Measurements from ENCODE around the gene KNSTRN. TPM values are rescaled to one million over a fixed set of nuclear protein-coding genes. Genes with fewer than 3 reads are reported as not detected.

KNSTRN gene
- total RNA-seq, result 15.7 TPM

DNA sequence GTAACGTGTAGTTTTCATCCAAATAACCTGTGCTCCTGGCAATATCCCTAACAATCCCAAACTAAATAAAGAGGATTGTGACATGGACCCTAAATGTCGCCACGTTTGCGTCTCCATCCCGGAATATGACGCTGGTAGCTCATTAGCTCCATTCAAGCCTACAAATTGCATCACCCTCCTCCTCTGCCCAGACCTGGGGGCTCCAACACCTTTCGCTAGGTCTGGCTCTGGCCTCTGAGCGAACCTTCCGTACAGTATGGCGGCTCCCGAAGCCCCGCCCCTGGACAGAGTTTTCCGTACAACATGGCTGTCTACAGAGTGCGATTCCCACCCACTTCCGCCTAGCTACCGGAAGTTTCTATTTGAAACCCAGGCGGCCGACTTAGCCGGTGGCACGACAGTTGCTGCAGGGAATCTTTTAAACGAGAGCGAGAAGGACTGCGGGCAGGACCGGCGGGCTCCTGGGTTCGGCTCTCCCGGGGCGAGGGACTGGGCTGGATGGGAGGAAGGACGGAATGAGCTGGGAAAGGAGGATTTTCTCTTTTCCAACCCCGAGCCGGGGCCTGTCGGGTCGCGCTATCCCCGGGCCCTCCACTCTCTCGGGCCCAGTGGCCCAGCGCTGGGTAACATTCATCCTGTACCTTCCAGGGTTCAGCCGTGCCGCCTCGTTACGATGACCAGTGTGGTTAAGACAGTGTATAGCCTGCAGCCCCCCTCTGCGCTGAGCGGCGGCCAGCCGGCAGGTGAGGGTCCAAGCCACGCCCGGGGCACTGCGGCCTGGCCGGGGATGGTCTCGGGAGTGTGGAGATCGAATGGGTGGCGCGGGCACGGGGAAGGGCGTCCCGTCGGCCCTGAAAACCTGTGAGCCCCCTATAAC is at the start of gene KNSTRN:
Gene KNSTRN (plus strand): TSS at position 142 of the 877 bp plus-strand sequence. CDS start 115 bp downstream, at position 257.
- peak within 1 kb of the TSS; percentile 88 to 93 (median 91) for H3K9ac ChIP-seq (ENCODE audit: low read depth in 1 of 3, low read length in 3 of 3)
- H3K4me3 ChIP-seq (ENCODE audit: low read length in 3 of 3), result peak within 1 kb of the TSS; percentile 84 to 93 (median 89)
- H3K4me1 ChIP-seq (ENCODE audit: control insufficient read depth in 3 of 3, insufficient read depth in 3 of 3, low read length in 3 of 3), result peaks cover 16 to 24% (median 16%) of the 10 kb centered on the region in 3 donors
- H3K27me3 ChIP-seq (ENCODE audit: control insufficient read depth in 3 of 3, insufficient read depth in 3 of 3, low read length in 3 of 3), result no peaks in the 10 kb centered on the region
- H3K9me3 ChIP-seq (ENCODE audit: control insufficient read depth in 3 of 3, low read length in 3 of 3), result no peaks in the 10 kb centered on the region
- H3K27ac ChIP-seq (ENCODE audit: low read depth, low read length), result peak within 1 kb of the TSS; percentile 11
- peaks cover 10 to 12% (median 11%) of the 10 kb centered on the region in 3 donors for H3K36me3 ChIP-seq (ENCODE audit: control insufficient read depth in 3 of 3, insufficient read depth in 3 of 3, low read length in 3 of 3)

- Histone ChIP-seq H3K4me1 (ENCODE audit: control insufficient read depth in 3 of 3, insufficient read depth in 3 of 3, low read length in 3 of 3) (peaks cover 57 to 84% (median 69%) of the 10 kb centered on the region in 3 donors), H3K4me3 (ENCODE audit: low read length in 3 of 3) (peak overlapping the region in 2 of 3 donors; percentile 13 to 22), H3K9ac (ENCODE audit: low read depth in 1 of 3, low read length in 3 of 3) (peak overlapping the region in 2 of 3 donors; percentile 13 to 66)
These were observed 48.5 kb upstream of the KNSTRN start for GRCh38 chr15:40333922-40334492.

GRCh38 chr15:40334541-40334940 is 48.0 kb upstream of the KNSTRN start:
- no peak overlapping the region for H3K4me3 ChIP-seq (ENCODE audit: low read length in 3 of 3)
- no peaks in the 10 kb centered on the region for H3K27me3 ChIP-seq (ENCODE audit: control insufficient read depth in 3 of 3, insufficient read depth in 3 of 3, low read length in 3 of 3)
- peak overlapping the region; percentile 73 for H3K27ac ChIP-seq (ENCODE audit: low read depth, low read length)
- no peaks in the 10 kb centered on the region for H3K9me3 ChIP-seq (ENCODE audit: control insufficient read depth in 3 of 3, low read length in 3 of 3)
- H3K36me3 ChIP-seq (ENCODE audit: control insufficient read depth in 3 of 3, insufficient read depth in 3 of 3, low read length in 3 of 3), result peaks cover 18 to 33% (median 19%) of the 10 kb centered on the region in 3 donors
- peak overlapping the region in 1 of 3 donors; percentile 66 for H3K9ac ChIP-seq (ENCODE audit: low read depth in 1 of 3, low read length in 3 of 3)
- peaks cover 62 to 87% (median 75%) of the 10 kb centered on the region in 3 donors for H3K4me1 ChIP-seq (ENCODE audit: control insufficient read depth in 3 of 3, insufficient read depth in 3 of 3, low read length in 3 of 3)

More at GRCh38 chr15:40333922-40334492, 48.5 kb upstream of the KNSTRN start:
- no peaks in the 10 kb centered on the region for H3K27me3 ChIP-seq (ENCODE audit: control insufficient read depth in 3 of 3, insufficient read depth in 3 of 3, low read length in 3 of 3)
- H3K27ac ChIP-seq (ENCODE audit: low read depth, low read length), result peak overlapping the region; percentile 73
- H3K36me3 ChIP-seq (ENCODE audit: control insufficient read depth in 3 of 3, insufficient read depth in 3 of 3, low read length in 3 of 3), result peaks cover 18 to 29% (median 19%) of the 10 kb centered on the region in 3 donors
- H3K9me3 ChIP-seq (ENCODE audit: control insufficient read depth in 3 of 3, low read length in 3 of 3), result no peaks in the 10 kb centered on the region

DNA sequence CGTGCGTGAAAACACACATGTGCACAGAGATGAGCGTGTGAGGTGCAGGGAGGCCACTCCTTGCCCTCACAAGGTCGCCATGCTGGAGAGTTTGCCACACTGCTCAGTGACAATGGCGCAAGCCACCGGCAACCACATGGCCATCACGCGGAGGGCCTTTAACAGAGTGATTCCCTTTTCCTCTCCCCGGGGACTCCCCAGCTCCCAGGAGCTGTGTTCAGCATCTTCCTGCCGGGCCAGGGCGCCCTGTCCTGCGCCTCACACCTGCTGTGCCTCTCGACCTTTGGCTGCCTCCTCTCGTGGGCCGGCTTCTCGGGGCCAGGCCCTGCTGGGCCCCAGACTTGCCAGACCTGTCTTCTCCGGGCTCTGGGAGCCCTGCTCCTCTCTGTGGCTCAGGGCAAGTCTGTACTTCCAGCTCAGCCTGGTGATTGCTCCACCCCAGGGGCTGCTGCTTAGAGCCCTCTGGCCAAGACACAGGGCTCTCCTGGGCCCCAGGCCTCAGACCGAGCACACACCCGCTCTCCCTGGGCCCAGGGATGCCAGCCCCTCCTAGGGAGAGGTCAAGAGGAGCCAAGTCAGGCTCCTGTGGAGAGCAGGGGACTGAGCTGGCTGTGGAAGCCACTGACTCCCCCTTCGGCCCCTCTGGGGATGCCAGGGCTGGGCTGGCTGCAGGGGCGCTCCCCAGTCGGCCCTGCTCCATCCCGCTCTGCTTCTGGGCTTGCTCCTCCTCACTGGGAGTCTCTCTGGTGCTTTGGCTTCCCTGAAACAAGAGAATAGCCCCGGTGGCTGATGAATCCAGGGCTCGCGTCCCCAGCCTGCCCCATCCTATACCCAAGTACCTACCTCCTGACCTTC is 47.4 kb upstream of the KNSTRN start:
- Histone ChIP-seq H3K9ac (ENCODE audit: low read depth in 1 of 3, low read length in 3 of 3) (peak overlapping the region in 2 of 3 donors; percentile 22 to 66), H3K9me3 (ENCODE audit: control insufficient read depth in 3 of 3, low read length in 3 of 3) (no peaks in the 10 kb centered on the region), H3K4me1 (ENCODE audit: control insufficient read depth in 3 of 3, insufficient read depth in 3 of 3, low read length in 3 of 3) (peaks cover 67 to 90% (median 79%) of the 10 kb centered on the region in 3 donors), H3K36me3 (ENCODE audit: control insufficient read depth in 3 of 3, insufficient read depth in 3 of 3, low read length in 3 of 3) (peaks cover 18 to 33% (median 19%) of the 10 kb centered on the region in 3 donors), H3K27ac (ENCODE audit: low read depth, low read length) (peak overlapping the region; percentile 73), H3K4me3 (ENCODE audit: low read length in 3 of 3) (no peak overlapping the region), H3K27me3 (ENCODE audit: control insufficient read depth in 3 of 3, insufficient read depth in 3 of 3, low read length in 3 of 3) (no peaks in the 10 kb centered on the region)

GRCh38 chr15:40335938-40336743 is 46.4 kb upstream of the KNSTRN start:
- peaks cover 76 to 90% (median 81%) of the 10 kb centered on the region in 3 donors for H3K4me1 ChIP-seq (ENCODE audit: control insufficient read depth in 3 of 3, insufficient read depth in 3 of 3, low read length in 3 of 3)
- no peak overlapping the region for H3K4me3 ChIP-seq (ENCODE audit: low read length in 3 of 3)
- no peaks in the 10 kb centered on the region for H3K27me3 ChIP-seq (ENCODE audit: control insufficient read depth in 3 of 3, insufficient read depth in 3 of 3, low read length in 3 of 3)
- H3K36me3 ChIP-seq (ENCODE audit: control insufficient read depth in 3 of 3, insufficient read depth in 3 of 3, low read length in 3 of 3), result peaks cover 18 to 33% (median 19%) of the 10 kb centered on the region in 3 donors
- peak overlapping the region; percentile 73 for H3K27ac ChIP-seq (ENCODE audit: low read depth, low read length)
- peak overlapping the region; percentile 10 to 33 (median 22) for H3K9ac ChIP-seq (ENCODE audit: low read depth in 1 of 3, low read length in 3 of 3)
- no peaks in the 10 kb centered on the region for H3K9me3 ChIP-seq (ENCODE audit: control insufficient read depth in 3 of 3, low read length in 3 of 3)

- no peak overlapping the region for H3K4me3 ChIP-seq (ENCODE audit: low read length in 3 of 3)
- H3K9me3 ChIP-seq (ENCODE audit: control insufficient read depth in 3 of 3, low read length in 3 of 3), result no peaks in the 10 kb centered on the region
- H3K9ac ChIP-seq (ENCODE audit: low read depth in 1 of 3, low read length in 3 of 3), result peak overlapping the region in 2 of 3 donors; percentile 24 to 33
- no peaks in the 10 kb centered on the region for H3K27me3 ChIP-seq (ENCODE audit: control insufficient read depth in 3 of 3, insufficient read depth in 3 of 3, low read length in 3 of 3)
- H3K36me3 ChIP-seq (ENCODE audit: control insufficient read depth in 3 of 3, insufficient read depth in 3 of 3, low read length in 3 of 3), result peaks cover 18 to 33% (median 19%) of the 10 kb centered on the region in 3 donors
- H3K27ac ChIP-seq (ENCODE audit: low read depth, low read length), result peak overlapping the region; percentile 10
- peaks cover 82 to 90% (median 86%) of the 10 kb centered on the region in 3 donors for H3K4me1 ChIP-seq (ENCODE audit: control insufficient read depth in 3 of 3, insufficient read depth in 3 of 3, low read length in 3 of 3)
These were observed 45.8 kb upstream of the KNSTRN start for GRCh38 chr15:40336744-40337122.

GRCh38 chr15:40337597-40337996 is 44.9 kb upstream of the KNSTRN start:
- H3K9me3 ChIP-seq (ENCODE audit: control insufficient read depth in 3 of 3, low read length in 3 of 3), result no peaks in the 10 kb centered on the region
- H3K9ac ChIP-seq (ENCODE audit: low read depth in 1 of 3, low read length in 3 of 3), result peak overlapping the region in 2 of 3 donors; percentile 15 to 99
- H3K4me3 ChIP-seq (ENCODE audit: low read length in 3 of 3), result peak overlapping the region in 2 of 3 donors; percentile 2 to 14
- H3K4me1 ChIP-seq (ENCODE audit: control insufficient read depth in 3 of 3, insufficient read depth in 3 of 3, low read length in 3 of 3), result peaks cover 83 to 89% (median 85%) of the 10 kb centered on the region in 3 donors
- peak overlapping the region; percentile 97 for H3K27ac ChIP-seq (ENCODE audit: low read depth, low read length)
- H3K27me3 ChIP-seq (ENCODE audit: control insufficient read depth in 3 of 3, insufficient read depth in 3 of 3, low read length in 3 of 3), result no peaks in the 10 kb centered on the region
- peaks cover 18 to 33% (median 19%) of the 10 kb centered on the region in 3 donors for H3K36me3 ChIP-seq (ENCODE audit: control insufficient read depth in 3 of 3, insufficient read depth in 3 of 3, low read length in 3 of 3)

DNA sequence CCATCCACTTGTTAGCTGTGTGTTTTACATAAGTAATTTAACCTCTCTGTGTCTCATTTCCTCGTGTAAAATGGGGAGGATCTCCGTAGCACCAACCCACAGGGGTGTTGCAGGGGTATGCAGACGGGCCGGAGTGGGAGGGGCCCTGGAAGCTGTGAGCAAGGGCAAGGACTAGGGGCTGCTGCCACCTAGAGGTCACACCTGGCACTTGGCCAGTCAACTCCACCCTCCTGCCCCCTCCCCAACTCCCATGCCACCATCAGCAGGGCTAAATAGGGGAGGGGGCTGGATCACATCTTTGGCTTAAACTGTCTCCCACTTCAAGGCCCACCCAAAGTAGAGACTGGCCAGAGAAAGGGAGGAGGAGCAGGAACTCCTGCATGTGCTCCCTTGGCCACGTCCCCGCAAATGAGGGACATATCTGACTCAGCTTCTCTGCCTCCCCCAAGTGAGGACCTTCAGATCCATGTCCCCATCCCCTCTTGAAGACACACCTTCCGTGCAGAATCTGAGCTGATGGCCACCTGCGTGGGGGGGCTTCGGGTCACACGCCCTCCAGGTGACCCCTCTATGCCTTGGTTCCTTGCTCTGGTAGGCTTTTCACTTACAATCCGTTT is 44.4 kb upstream of the KNSTRN start:
- no peaks in the 10 kb centered on the region for H3K9me3 ChIP-seq (ENCODE audit: control insufficient read depth in 3 of 3, low read length in 3 of 3)
- peak overlapping the region; percentile 89 to 90 (median 90) for H3K4me3 ChIP-seq (ENCODE audit: low read length in 3 of 3)
- peaks cover 88 to 95% (median 89%) of the 10 kb centered on the region in 3 donors for H3K4me1 ChIP-seq (ENCODE audit: control insufficient read depth in 3 of 3, insufficient read depth in 3 of 3, low read length in 3 of 3)
- peak overlapping the region; percentile 97 for H3K27ac ChIP-seq (ENCODE audit: low read depth, low read length)
- peak overlapping the region; percentile 94 to 99 (median 99) for H3K9ac ChIP-seq (ENCODE audit: low read depth in 1 of 3, low read length in 3 of 3)
- no peaks in the 10 kb centered on the region for H3K27me3 ChIP-seq (ENCODE audit: control insufficient read depth in 3 of 3, insufficient read depth in 3 of 3, low read length in 3 of 3)
- H3K36me3 ChIP-seq (ENCODE audit: control insufficient read depth in 3 of 3, insufficient read depth in 3 of 3, low read length in 3 of 3), result peaks cover 18 to 33% (median 19%) of the 10 kb centered on the region in 3 donors

Data from skeletal muscle tissue (tissue), 4 donors.